ES-I3 (cell line): ENCODE data around the gene ARL5A.

Experiments
- H3K36me3 ChIP-seq: 2 replicates; pipeline ENCODE4 v1.6.1; 2013; ENCODE audit warnings: mild to moderate bottlenecking, low read length, control low read depth, moderate library complexity; ENCODE audit not compliant: insufficient read depth
- H3K4me1 ChIP-seq: 2 replicates; pipeline ENCODE4 v1.6.1; 2013; ENCODE audit warnings: mild to moderate bottlenecking, control low read depth, low read length; ENCODE audit not compliant: insufficient read depth
- H3K9ac ChIP-seq: 2 replicates; pipeline ENCODE4 v1.6.1; 2013; ENCODE audit warnings: low read depth, mild to moderate bottlenecking, low read length, moderate library complexity
- H3K9me3 ChIP-seq: 2 replicates; pipeline ENCODE4 v1.6.1; 2013; ENCODE audit warnings: mild to moderate bottlenecking, low read length, moderate library complexity; ENCODE audit not compliant: control insufficient read depth, insufficient read depth

The ARL5A gene

DNA sequence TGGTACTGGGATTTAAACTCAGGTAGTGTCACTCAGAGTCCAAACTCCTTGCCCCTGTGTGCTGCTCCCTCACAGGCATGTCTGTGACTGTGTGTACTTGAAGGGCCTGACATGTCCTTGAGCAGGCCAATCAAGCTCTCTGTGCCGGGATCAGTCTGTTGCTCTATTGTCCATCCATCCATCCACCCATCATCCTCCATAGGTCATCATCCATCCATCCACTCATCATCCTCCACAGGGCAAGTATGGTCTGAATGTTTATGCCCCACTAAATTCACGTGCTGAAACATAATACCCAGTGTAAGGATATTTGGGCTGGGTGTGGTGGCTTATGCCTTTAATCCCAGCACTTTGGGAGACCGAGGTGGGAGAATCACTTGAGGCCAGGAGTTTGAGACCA, 69.5 kb downstream of the ARL5A start:
- H3K4me1 ChIP-seq: peaks cover 3% of the 10 kb centered on the region
- no peaks in the 10 kb centered on the region for H3K36me3 ChIP-seq
- no peaks in the 10 kb centered on the region for H3K9me3 ChIP-seq

GRCh38 chr2:151757861-151758260, 70.4 kb downstream of the ARL5A start:
- Histone ChIP-seq H3K4me1 (peaks cover 3% of the 10 kb centered on the region), H3K9me3 (no peaks in the 10 kb centered on the region), H3K36me3 (no peaks in the 10 kb centered on the region), H3K9ac (no peak overlapping the region)

More for the DNA sequence above, 69.5 kb downstream of the ARL5A start:
- H3K9ac ChIP-seq: no peak overlapping the region

DNA sequence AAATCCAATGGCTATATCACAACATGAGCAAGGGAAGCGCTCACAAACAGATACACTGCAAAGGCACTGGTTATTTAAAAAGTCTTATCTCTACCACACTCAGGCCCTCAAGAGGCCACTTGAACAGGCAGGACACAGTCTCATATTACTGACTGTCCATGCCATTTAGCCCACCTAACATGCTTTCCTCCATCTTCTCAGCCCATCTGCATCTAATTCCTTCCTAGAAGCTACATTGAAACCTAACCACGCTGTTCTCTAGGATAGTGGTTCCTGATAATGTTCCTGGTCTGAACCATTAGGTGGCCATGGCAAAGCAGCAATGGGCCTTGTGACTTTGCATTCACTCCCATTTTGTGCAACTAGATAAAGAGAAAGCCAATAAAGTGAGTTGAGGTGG, 71.4 kb downstream of the ARL5A start:
- no peaks in the 10 kb centered on the region for H3K36me3 ChIP-seq
- H3K9ac ChIP-seq: no peak overlapping the region
- peaks cover 3% of the 10 kb centered on the region for H3K4me1 ChIP-seq
- H3K9me3 ChIP-seq: no peaks in the 10 kb centered on the region

DNA sequence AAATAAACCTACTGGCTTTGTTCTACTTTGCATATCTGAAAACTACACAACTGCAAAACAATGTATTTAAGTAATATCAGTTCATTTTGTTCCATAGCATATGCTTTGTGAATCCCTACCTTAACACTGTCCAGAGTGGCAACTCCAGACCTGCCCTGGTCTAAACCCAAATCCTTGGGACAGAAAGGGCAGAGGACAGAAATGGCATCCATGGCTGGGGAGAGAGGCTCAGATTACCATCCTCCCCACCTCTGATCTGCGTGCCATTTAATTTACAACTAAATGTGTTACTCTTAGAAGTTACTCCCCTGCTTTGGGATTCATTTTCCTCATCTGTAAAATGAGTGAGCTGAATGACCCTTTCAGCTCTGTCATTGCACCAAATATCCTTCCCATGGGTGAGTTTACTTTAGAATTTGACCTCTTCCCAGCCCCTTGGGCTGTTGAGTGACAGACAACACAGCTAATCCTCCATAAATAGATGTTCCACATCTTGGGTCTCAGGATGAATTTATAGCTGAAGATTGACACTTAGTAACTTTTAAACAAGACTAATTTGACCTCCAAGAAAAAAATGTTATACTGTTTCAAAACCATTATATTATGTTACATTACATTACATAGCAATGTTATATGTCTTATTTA, 73.8 kb downstream of the ARL5A start:
- Histone ChIP-seq H3K9ac (no peak overlapping the region; the same call in 1 of the 2 replicates), H3K36me3 (no peaks in the 10 kb centered on the region), H3K9me3 (no peaks in the 10 kb centered on the region), H3K4me1 (no peaks in the 10 kb centered on the region)

GRCh38 chr2:151753540-151753939, 74.7 kb downstream of the ARL5A start:
- Histone ChIP-seq H3K36me3 (no peaks in the 10 kb centered on the region), H3K9ac (no peak overlapping the region), H3K9me3 (no peaks in the 10 kb centered on the region), H3K4me1 (no peaks in the 10 kb centered on the region)
